Muscle of back (tissue), 11 donors: ENCODE measurements around the gene NPTN. TPM values are rescaled to one million over a fixed set of nuclear protein-coding genes. Genes with fewer than 3 reads are reported as not detected.
"Not testable (repeated sequence)": the region's sequence is repeated elsewhere in the genome, so short reads cannot be mapped to it uniquely, and the experiment has no call there.

Source experiments
- DNase-seq, 3 donors: peaks; one replicate each; pipeline versions ENCODE4 v3.0.0 to v3.0.0-alpha.2; 2013
- polyA plus RNA-seq, 10 donors: library from polyadenylated mRNA; unstranded; fragments of 120-200 nt; gene quantifications; one replicate each; pipeline ENCODE4 v1.2.1, GENCODE V29; 2013; ENCODE audit not compliant: insufficient read length in 10 of 10

The NPTN gene
- polyA plus RNA-seq, 10 donors: 69.7 to 96.7 (median 83.6) TPM

DNA sequence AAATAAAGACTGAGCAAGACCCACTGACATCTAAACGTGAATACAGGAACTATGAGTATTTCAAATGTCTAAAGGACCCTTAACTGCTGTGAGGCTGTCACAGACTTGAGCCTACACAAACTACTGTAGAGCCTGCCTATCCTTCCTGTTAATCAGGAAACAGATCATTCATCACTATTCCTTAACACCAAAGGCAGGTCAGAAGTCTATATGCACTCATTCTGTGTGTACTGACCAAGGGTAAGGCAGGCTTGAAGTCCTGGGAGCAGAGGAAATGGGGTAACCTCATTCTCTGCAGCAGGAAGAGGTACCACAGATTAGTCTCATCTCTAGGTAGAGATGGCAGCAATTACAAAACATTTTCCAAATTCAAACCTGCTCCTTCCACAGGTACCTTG lies 30.7 kb downstream of the NPTN start:
- no peak for DNase-seq

DNA sequence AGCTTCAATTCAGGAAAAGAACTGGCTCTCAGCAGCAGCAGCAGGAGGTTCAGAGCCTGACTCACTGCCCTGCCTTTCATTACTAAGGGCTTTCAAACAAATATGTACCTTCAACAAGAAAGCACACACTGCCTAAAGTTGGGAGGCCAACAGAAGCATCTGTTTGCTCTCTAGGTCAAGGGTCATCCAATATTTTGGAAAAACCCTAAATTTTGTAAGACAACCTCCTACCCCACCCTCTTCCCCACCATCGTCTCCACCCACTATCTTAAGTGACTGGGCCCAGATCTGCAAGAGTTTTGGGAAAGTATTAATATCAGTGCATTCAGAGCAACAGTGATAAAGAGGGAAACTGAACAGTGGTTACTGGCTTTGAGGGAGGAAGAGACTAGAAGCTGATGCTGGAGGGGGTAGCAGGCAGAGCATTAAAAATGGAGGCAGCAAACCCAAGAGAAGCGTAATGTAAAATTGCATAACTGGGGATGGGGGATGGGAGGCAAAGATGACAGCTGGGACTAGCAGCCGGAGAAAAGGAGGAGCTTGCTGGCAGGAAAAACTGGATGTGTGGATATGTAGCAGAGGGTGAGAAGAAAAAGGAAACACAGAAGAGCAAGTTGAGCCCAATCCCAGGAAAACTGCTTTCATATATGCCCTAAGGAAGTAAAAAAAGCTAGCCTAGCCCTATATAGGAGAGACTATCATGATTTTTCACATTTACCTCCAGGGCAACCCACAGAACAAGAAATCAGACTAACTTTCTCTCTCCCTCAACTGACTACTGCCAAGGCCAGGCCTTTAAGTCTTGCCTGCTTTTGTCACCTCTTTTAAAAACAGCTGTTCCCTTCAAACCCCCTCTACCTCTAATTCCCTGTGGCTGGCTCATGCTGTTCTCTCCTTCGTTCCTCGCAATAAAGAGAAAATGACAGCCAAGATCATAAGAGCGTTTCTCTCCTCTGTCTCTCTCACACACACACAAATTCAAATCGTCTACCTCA lies 31.4 kb downstream of the NPTN start:
- DNase-seq: peak; percentile 69 to 88 (median 79)

DNA sequence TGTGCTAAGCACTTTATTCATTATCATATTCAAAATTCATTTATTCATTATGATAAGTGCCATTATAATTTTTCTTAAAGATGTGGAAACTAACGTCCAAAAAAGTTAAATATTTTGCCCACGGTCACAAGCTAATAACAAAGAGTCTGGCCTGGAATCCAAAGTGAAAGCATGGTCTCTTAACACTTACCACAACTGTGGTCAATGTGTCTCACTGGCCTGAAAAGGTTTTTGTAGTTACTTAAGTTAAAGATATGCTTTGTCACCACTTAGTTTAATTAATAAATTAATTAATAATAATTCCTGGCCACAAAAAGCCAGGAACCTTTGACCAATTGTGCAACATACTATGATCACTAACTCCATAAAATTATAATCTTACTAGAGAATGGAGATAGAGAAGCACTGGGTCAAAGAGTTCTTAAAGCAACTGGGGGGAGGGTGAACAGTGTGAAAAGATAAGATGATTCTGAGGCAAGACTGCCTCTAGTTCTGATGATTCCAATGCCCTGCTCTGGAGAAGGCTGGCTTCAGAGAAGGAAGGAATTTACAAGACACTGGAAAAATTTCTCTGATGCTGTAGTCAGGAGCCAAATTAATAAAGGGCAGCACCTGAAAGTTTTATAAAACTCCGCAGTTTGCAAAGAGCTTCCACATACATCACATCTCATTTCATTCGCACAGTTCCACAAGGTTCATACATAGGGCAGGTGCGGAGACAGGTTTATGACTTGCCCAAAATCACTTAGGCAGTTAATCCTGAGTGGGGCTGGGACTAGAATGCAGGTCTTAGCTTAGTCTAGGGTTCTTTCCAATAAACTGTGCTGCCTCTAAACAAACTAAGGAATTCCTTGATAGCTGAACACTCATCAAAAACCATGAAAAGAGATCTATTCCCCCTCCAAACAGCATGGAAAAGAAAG lies 32.5 kb downstream of the NPTN start:
- DNase-seq: no peak

DNA sequence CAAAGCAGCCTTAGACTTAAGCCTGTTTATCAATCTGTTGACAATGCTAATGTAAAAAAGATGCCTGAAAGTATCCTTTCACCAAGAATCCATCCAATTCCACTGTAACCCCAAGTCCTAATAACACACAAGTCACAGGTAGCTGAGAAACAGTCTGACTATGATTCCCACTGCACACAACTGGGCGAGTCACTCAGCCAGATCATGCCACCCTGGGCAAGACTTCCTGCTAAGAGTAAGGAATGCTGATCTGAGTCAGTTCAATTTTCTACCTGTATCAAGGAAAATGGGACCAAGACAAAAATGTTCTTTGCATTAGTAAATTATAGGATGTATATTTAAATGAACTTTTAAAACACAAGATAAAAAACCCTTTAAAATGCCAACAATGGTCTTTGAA lies 33.3 kb downstream of the NPTN start:
- DNase-seq: no peak

DNA sequence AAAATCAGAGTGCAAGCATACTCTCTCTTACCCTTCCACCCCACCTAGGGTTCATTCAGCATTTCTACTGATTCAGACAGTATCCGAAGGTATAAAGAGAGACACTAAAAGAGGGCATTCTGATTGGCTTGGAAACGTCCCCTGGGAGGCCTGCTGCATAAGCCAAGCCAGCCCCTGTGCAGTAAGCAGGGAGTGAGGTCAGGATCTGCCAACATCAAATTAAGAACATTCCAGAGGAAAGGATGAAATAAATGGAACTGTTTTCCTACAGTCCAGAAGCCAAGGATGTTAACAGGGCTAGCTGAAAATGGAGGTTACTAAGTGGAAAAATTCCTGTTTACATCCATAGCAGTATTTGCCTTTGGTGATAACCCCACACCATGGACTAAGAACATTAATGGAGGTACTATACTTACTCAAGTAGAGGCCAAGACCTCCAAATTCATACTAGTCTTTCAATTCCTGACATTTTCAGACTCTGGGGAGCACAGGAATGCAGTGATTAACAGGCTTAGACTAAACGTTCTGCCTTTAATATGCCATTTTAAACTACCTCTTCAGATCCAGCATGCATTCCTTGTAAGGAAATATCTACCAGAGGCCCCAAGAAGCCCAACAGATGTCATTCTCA lies 34.5 kb downstream of the NPTN start:
- peak in 1 of 3 donors; percentile 26 for DNase-seq

DNA sequence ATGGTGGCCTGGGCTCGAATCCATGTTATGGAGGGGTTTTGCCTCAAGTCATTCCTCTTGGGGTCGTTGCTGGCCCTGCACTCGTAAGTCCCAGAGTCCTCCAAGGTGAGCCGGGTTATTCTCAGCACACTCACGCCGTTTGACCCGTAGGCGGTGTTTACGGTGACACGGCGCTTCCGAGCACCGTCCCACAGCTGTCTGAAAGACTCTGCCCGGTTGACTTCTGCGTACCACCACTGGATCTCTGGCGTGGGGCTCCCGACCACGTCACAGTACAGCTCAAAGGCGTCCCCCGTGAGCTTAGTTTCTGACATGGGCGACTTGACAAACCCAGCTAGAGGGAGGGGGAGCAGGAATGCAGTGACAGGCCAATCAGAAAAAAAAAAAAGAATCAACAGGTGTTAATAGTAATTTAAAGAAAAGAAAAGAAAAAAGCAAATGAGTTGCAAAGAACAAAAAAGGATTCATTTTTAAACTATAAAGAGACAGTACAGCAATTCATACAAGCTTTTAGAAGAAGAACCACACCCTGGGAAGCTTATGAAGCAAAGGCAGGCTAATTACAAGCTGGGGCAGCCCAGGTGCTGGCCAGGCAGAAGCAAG lies 36.1 kb downstream of the NPTN start:
- DNase-seq: no peak

DNA sequence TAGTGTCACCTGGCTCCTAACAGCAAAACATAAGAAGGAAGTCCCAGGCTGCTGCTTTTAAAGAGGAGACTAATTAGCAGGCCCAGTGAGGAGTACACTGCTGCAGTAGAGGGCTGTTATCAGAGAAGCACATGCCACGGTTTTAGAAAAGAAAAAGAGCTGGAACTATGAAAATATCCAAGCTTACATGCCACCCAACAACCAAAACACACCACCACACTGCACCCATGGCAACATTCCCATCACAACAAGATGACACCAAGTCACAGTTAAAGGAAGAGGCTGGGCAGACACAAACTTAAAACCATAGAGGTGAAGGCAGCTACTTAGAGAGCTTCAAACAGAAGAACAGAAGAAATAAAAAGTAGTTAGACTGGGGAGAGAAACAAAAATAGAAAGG lies 37.0 kb downstream of the NPTN start:
- no peak for DNase-seq

DNA sequence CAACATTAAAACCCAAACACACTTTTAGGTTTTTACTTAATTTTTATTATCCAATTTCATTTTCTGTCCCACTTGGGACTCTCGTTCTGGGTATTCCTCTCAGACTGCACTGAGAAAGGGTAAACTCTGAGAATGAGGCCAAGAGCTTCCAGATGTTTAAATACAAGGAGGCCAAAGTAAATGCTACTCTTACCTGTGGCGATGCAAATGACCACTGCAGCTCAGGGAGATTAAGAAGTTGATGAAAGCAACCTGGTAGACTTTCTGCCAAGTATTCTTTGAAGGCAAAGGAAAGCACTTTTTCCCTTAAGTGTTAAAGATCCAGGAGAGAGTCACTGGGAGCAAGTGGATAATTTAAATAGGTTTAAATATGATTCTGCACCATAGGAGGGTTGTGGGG lies 39.1 kb downstream of the NPTN start:
- DNase-seq: no peak

DNA sequence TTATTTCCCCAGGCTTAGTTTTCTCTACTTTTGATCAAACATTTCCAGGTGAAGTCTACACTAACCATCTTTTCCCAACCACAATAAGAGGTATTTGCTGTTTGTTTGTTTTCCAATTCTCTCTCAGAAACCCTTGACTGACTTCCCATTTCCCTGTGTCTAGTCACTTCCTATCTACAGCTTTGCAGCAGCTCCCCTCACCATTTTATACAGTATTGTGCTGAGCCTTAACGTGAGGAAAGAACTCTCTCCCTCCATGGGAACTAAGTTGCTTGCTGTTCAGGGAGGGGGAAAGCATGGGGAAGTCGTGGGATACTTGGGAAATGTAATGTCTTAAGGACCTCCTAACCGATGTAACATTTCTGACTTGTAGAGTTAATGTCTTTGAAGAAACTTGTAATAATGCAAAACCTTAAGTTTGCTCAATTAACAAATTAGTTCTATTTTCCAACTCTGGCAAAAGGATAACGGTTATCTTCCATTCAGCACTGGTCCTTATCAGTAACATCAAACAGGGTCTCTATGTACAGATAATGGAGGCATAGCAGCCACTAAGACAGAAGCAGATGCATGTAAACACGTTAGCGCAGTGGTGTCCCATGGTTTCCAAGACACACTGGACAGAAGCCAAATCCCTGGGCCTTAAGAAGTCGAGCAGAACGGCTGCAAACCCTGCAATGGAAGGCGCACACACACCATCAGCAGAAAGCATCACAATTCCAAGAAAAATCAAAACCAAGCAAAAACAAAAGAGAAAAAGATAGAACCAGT lies 39.7 kb downstream of the NPTN start:
- DNase-seq: peak; percentile 47 to 80 (median 64)

DNA sequence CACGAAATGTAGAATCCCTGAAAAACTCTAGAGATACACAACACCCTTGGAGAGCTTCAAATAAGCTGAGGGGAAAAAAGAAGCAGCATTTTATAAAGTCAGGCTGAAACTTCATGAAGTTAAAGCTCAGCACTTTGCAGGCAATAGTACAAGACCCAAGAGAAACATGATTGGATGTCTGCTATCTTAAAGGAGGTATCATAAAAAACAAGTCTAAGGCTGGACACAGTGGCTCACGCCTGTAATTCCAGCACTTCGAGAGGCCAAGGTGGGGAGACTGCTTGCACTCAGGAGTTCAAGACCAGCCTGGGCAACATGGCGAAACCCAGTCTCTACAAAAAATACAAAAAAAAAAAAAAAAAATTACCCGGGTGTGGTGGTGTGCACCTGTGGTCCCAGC lies 42.9 kb downstream of the NPTN start:
- DNase-seq: no peak

DNA sequence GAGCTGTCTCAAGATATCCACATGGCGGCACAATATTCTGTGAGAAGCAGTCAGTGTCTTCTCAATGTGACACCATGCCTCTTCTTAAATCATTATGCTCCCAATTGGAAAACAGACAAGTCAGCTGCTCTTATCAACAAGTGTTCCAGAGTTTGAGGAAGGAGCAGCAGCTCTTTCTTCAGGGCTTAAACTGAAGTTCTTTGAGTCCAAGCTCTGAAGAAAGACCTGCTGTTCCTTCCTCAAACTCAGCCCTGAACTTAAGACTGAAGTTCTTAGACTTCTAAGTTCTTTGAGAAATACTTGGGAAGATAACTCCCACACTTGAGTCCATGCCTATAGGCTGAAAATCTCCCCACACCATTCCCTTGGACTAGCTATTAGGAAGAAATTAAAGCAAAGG lies 43.4 kb downstream of the NPTN start:
- no peak for DNase-seq

DNA sequence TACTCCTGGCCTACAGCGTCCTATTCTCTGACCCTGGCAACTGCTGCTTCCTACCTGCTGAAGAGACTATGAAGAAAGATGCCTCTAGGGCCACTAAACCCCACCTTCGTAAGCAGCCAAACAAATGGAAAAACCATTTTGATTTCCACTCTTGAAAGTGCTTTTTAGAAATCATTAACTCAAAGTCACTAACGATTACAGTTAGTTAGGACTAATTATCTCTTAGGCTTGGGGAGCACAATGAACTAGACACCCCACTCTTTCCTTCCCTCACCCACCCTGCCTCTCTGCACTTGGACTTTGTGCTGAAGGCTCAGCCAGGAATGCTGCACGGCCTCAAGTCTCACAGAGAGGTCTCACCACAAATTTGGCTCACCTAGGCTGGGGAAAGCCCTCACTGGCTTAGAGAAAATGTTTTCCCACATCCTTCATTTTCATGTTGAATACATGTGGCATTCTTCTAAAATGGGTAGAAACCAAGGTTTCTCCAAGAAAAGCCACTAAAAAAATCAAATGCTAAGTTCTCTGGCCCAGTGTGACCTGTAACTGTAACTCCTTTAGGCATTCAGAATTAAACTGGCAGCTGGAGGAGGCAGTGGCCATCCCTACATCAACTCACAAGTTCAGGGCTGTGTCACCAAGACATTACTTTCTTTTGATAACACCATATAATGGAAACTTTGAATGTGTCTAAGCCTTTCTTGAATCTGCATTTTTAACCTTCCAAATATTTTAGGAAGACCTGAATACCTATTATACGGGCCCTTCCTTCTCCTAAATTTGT lies 47.1 kb downstream of the NPTN start:
- DNase-seq: no peak

DNA sequence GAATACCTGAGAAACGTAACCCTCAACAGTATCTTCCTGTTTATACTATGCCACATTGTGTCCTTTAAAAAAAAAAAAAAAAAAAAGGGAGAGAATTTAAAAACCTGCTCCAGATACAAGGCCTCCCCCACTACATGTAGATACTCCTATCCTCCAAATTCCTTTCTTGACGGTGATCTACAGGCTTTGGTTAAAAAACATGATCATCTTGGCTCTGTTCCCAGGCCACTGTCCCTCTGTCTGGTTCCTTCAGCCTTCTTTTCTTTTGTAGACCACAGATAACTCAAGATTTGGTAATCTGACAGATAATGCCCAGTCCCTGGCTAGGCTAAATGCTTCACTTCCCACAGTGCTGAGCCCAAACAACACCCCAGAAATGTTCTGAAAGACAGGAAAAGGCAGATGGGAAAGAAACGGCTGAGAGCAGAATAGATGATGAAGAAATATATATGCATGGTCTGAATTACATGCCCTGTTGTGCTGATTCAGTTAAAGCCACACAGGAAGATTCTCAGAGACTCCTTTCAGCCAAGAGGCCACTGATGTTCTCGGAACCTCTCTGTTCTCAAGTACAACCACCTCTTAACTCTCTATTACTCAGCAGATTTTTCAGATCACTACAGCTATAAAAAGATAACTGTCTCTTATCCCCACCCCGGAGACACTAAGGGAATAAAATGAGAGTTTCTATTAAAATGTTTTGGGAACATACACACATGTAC lies 48.3 kb downstream of the NPTN start:
- no peak for DNase-seq

DNA sequence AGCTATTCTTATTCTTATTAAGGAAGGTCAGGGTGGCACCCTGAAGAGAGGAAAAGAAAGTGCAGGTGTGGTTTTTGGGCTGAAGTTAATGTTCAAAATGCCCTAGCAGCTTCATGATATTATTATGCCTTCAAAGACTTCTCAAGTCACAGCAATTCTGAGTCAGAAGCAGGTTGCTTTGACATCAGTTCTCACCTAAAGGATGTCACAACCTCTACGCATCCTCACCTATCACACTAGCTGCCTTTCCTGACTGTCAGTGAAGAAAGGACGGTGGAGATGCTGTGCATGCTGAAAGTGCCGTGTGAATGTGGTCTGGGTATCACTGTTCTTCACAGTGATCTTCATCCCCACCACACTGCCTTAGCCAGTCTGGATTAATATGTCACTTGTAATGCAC lies 49.6 kb downstream of the NPTN start:
- no peak for DNase-seq

DNA sequence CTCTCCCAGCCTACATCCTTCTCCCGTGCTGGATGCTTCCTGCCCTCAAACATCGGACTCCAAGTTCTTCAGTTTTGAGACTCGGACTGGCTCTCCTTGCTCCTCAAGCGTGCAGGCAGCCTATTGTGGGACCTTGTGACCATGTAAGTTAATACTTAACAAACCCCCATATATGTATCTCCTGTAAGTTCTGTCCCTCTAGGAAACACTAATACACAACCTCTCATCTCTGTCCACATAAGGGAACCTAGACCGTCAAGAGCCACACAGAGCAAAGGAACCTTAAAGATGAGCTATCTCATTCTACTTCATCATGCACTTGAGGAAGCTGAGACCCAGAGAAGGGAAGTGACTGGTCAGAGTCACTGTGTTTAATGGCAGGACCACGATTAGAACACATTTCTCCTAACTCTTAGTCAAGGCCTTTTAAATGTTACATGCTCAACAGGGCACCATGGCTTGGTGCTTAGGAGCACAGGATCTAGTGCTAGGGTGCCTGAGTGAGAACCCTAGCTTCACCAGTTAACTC lies 50.3 kb downstream of the NPTN start:
- DNase-seq: no peak

DNA sequence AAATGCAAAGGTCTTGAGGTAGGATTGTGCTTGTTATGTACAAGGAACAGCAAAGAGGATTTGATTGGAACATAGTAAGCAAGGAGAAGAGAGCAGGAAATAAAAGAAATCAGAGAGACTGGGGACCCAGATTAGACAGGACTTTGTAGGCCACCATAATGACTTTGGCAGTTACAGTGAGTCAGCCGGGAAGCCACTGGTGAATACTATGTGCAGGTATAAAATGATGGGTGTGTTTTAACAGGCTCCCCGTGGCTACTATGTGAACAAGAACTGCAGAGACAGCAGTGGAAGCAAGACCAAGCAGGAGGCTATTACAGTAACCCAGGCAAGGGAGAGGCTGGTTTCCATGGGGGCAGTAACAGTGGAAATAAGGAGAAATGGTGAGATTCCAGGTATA lies 55.2 kb downstream of the NPTN start:
- DNase-seq: no peak

DNA sequence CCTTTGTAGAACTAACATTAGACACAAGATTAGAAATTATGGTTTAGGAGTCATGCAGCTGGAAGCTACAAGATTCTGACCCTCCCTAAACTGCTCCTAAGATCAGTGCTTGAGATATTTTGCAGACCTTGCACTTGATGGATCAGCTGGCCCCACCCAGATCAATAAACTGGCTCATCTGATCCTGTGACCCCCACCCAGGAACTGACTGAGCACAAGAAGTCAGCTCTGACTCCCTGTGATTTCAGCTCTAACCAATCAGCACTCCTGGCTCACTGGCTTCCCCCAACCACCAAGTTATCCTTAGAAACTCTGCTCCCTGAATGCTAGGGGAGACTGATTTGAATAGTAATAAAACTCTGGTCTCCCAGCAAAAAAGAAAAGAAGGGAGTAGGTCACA lies 55.6 kb downstream of the NPTN start:
- DNase-seq: not testable (repeated sequence)

DNA sequence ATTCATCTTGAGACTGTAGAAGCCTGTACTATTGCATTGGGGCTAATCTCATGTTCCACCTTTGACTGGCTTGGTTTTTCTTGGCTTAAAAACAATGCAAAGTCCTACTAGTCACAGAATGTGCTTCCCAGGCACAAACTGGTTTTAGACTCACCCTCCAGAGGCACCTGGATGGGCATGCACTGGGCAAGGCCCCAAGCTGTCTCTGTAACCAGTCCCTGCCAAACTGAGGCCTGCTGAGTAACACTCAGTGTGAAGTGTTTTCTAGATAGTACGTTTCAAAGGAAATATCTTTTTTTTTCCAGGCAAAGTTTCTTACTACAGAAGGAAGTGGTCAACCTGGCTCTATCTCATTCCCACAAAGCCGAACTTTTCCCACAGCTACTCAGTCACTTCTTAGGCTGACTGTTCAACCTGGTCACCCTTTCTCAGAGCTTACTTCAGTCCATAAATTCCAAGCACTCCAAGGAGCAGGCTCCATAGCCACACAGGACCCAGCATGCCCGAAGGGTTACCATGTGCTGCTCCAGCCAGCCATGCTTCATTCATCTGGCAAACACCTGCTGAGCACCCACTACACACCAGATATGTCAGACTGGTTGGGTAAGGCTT lies 57.4 kb downstream of the NPTN start:
- no peak for DNase-seq

DNA sequence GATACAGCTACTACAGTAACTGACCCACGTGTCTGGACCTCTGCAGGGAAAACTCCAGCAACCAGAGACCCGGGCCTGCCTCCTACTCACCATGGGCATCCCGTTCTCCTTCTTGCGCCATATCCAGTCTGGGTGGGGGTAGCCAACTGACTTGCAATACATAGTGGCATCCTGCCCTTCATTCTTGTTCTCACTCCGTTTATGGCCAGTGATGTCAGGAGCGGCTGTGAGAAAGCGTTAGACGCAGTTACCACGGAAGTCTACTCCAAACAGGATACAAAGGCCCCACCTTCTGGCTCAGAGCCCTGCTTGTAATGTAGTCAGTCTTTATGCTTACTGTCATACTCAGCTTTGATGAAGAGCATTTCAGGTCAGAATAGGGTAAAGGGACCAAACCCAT lies 59.6 kb downstream of the NPTN start:
- peak in 2 of 3 donors; percentile 34 to 47 for DNase-seq
